ENCODE data around the gene MVP.
A peak's percentile ranks its signal among the peaks of the same experiment; 100 is the strongest.
"Not testable (repeated sequence)": the region's sequence is repeated elsewhere in the genome, so short reads cannot be mapped to it uniquely, and the experiment has no call there.

The MVP gene

DNA sequence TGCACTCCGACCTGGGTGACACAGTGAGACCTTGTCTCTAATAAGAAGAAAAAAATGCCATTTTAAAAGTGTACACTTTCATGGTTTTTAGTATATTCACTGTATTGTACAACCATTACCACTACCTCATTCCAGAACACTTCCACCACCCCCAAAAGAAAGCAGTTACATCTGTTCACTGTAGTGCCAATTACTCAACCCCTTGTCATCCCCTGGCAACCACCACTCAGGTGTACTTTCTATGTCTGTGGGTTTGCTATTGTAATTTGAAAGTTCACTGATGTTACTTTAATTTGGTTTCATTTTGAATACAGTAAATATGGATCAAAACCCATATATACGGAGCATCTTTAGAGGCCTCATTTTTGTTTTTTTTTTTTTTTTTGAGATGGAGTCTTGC lies 36.1 kb upstream of the MVP start:
- H3K27me3 Mint-ChIP-seq (ENCODE audit: low read depth, poor library complexity), result peaks cover 47% of the 10 kb centered on the region
- H3K9me3 Mint-ChIP-seq, result peaks cover 16% of the 10 kb centered on the region
- no peak overlapping the region for H3K27ac Mint-ChIP-seq
- H3K36me3 Mint-ChIP-seq (ENCODE audit: low read depth), result no peaks in the 10 kb centered on the region
- no peak for TF ChIP-seq CTCF (IDR thresholded peaks at IDR 0.05)
- no peak overlapping the region for H3K4me3 Mint-ChIP-seq
- no peak for DNase-seq
- H3K4me1 Mint-ChIP-seq, result peaks cover 16% of the 10 kb centered on the region

GRCh38 chr16:29784901-29785500 lies 35.3 kb upstream of the MVP start:
- TF ChIP-seq CTCF (IDR thresholded peaks at IDR 0.05), result peak; percentile 66

GRCh38 chr16:29787155-29787554 lies 33.1 kb upstream of the MVP start:
- H3K27ac Mint-ChIP-seq; H3K4me3 Mint-ChIP-seq; H3K36me3 Mint-ChIP-seq (ENCODE audit: low read depth); DNase-seq: not testable (repeated sequence)
- peaks cover 16% of the 10 kb centered on the region for H3K9me3 Mint-ChIP-seq
- peaks cover 18% of the 10 kb centered on the region for H3K27me3 Mint-ChIP-seq (ENCODE audit: low read depth, poor library complexity)
- peaks cover 36% of the 10 kb centered on the region for H3K4me1 Mint-ChIP-seq

More at GRCh38 chr16:29784901-29785500, 35.3 kb upstream of the MVP start:
- Mint-ChIP-seq H3K27ac (no peak overlapping the region), H3K4me1 (peaks cover 19% of the 10 kb centered on the region), H3K36me3 (ENCODE audit: low read depth) (no peaks in the 10 kb centered on the region), H3K4me3 (peak overlapping the region; percentile 58), H3K9me3 (peaks cover 16% of the 10 kb centered on the region), H3K27me3 (ENCODE audit: low read depth, poor library complexity) (peaks cover 38% of the 10 kb centered on the region)
- peak; percentile 76 for DNase-seq

- TF ChIP-seq CTCF (IDR thresholded peaks at IDR 0.05), result no peak
- H3K27ac Mint-ChIP-seq, result peak overlapping the region; percentile 99
- H3K36me3 Mint-ChIP-seq (ENCODE audit: low read depth), result peaks cover 23% of the 10 kb centered on the region
- peaks cover 4% of the 10 kb centered on the region for H3K9me3 Mint-ChIP-seq
- DNase-seq, result no peak
- H3K4me3 Mint-ChIP-seq, result peak overlapping the region; percentile 99
- peaks cover 47% of the 10 kb centered on the region for H3K4me1 Mint-ChIP-seq
- H3K27me3 Mint-ChIP-seq (ENCODE audit: low read depth, poor library complexity), result peaks cover 10% of the 10 kb centered on the region
These were observed 30.5 kb upstream of the MVP start for GRCh38 chr16:29789775-29790182.

- Mint-ChIP-seq H3K27ac (peak within 1 kb of the TSS; percentile 99), H3K36me3 (ENCODE audit: low read depth) (peaks cover 27% of the 10 kb centered on the region), H3K27me3 (ENCODE audit: low read depth, poor library complexity) (peaks cover 4% of the 10 kb centered on the region), H3K9me3 (peaks cover 3% of the 10 kb centered on the region), H3K4me3 (peak within 1 kb of the TSS; percentile 99), H3K4me1 (peaks cover 46% of the 10 kb centered on the region)
- peak; percentile 69 for TF ChIP-seq CTCF (IDR thresholded peaks at IDR 0.05)
- peak; percentile 100 for DNase-seq
These were observed 29.9 kb upstream of the MVP start, which contains the start of gene KIF22 for GRCh38 chr16:29790183-29790948. TSS of gene KIF22 (plus strand) at chr16:29790751. CDS start at chr16:29790760, 9 bp downstream.

- Mint-ChIP-seq H3K9me3 (no peaks in the 10 kb centered on the region), H3K27ac (peak overlapping the region; percentile 99), H3K4me1 (peaks cover 43% of the 10 kb centered on the region), H3K36me3 (ENCODE audit: low read depth) (peaks cover 33% of the 10 kb centered on the region), H3K4me3 (peak overlapping the region; percentile 99), H3K27me3 (ENCODE audit: low read depth, poor library complexity) (no peaks in the 10 kb centered on the region)
- no peak for DNase-seq
- no peak for TF ChIP-seq CTCF (IDR thresholded peaks at IDR 0.05)
These were observed 29.1 kb upstream of the MVP start for GRCh38 chr16:29790949-29791844.

Measured in nephron progenitor cell (in vitro differentiated cells).